Esophagus muscularis mucosa (tissue), 3 donors: ENCODE results near the gene STK32B.

Experiments used
- POLR2A ChIP-seq: fragments of 450-650 bp; IDR thresholded peaks from one replicate; pipeline ENCODE4 v1.6.1; 2017; ENCODE audit warnings: antibody characterized with exemption, moderate library complexity, mild to moderate bottlenecking, low read depth
- TF ChIP-seq, protein P1 (sequence below), 3 experiments: fragments of 200-600 bp in 2 of 3; fragments of 450-650 bp in 1 of 3; sonication (generic) in 2 of 3; IDR thresholded peaks; one replicate each; pipeline ENCODE4 v1.5.1; 2017 to 2019; ENCODE audit warnings: antibody characterized with exemption in 3 of 3, mild to moderate bottlenecking in 2 of 3, moderate library complexity in 1 of 3

DNA sequence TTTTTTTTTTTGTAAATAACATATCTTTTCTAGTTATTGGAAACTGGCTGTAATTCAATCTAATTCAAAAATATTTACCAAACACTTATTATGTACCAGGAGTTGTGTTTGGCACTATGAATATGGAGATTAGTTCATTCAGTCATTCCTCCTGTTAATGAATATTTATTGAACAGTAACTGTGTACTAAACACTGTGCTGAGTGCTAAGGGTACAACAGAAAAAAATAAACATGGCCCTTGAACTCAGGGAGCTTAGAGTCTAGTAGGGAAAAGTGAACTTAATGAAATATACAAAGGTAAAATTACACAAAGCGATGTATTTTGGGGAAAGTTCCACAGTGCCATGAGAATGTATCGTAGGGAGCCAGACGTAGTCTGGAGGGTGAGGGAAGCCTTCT is 87.1 kb downstream of the STK32B start:
- TF ChIP-seq, protein P1, sequence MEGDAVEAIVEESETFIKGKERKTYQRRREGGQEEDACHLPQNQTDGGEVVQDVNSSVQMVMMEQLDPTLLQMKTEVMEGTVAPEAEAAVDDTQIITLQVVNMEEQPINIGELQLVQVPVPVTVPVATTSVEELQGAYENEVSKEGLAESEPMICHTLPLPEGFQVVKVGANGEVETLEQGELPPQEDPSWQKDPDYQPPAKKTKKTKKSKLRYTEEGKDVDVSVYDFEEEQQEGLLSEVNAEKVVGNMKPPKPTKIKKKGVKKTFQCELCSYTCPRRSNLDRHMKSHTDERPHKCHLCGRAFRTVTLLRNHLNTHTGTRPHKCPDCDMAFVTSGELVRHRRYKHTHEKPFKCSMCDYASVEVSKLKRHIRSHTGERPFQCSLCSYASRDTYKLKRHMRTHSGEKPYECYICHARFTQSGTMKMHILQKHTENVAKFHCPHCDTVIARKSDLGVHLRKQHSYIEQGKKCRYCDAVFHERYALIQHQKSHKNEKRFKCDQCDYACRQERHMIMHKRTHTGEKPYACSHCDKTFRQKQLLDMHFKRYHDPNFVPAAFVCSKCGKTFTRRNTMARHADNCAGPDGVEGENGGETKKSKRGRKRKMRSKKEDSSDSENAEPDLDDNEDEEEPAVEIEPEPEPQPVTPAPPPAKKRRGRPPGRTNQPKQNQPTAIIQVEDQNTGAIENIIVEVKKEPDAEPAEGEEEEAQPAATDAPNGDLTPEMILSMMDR (IDR thresholded peaks at IDR 0.05): no peak
- TF ChIP-seq POLR2A: no peak
